ENCODE measurements around the gene TVP23B. TPM values are rescaled to one million over a fixed set of nuclear protein-coding genes. Genes with fewer than 3 reads are reported as not detected.
"Not testable (repeated sequence)": the region's sequence is repeated elsewhere in the genome, so short reads cannot be mapped to it uniquely, and the experiment has no call there.

Gene TVP23B
- 33.2 and 39.4 TPM in 2 replicates for total RNA-seq
- long read RNA-seq, transcript TVP23B-201 (7 exons, 2,064 nt), result major isoform, 462 of 519 reads
- long read RNA-seq, transcript TVP23B-204 (6 exons, 718 nt), result minor isoform, 10 of 519 reads
- long read RNA-seq, partial matches to known transcripts, result 33 of 519 reads
- long read RNA-seq, other reads (novel, unspliced or antisense), result 9 of 519 reads

DNA sequence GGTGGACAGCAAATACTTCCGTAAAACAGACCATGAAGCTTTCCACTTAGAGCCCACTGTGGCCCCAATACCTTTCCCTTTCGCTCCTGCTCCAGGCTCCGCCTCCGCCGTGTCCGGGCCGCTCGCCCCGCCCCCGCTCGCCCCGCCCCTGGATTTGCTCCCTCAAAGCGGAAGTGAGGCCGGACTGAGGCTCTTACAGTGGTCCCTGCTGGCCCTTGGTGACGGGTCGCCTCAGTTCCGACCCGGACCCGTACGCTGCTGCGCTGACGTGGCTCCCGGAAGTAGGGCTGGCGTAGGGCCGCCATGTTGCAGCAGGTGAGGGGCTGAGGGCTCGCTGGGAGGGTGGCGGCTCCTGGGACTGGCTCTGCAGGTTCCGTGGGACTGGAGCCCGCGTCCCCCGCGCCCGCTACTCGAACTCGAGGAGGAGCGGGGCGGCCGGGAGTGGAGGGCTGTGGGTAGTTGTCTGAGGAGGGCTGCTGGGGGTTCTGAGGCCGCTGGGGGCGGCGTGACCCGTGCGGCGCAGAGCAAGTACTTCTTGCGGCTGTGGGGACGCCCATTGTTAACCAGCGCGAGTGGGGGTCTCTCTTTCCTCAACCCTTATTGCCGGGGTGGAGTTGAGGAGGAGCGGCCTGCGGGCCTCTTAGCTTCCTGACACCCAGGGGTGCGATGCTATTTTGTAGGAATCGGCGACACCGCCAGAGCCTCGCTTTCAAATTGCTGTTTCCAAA, at the start of gene TVP23B:
TVP23B (plus strand) TSS at position 193 of the 728 bp plus-strand sequence; CDS start at position 304, 111 bp downstream.
- not testable (repeated sequence) for H3K9me3 Mint-ChIP-seq (ENCODE audit: unreplicated experiment); H3K27me3 Mint-ChIP-seq (ENCODE audit: unreplicated experiment); H3K4me1 Mint-ChIP-seq (ENCODE audit: unreplicated experiment); H3K36me3 Mint-ChIP-seq (ENCODE audit: unreplicated experiment)
- peak; percentile 98 for DNase-seq (ENCODE audit: extremely low spot score, unreplicated experiment)
- peak within 1 kb of the TSS; percentile 86 for H3K4me3 Mint-ChIP-seq (ENCODE audit: unreplicated experiment)
- H3K27ac Mint-ChIP-seq (ENCODE audit: unreplicated experiment), result peak within 1 kb of the TSS; percentile 83

DNA sequence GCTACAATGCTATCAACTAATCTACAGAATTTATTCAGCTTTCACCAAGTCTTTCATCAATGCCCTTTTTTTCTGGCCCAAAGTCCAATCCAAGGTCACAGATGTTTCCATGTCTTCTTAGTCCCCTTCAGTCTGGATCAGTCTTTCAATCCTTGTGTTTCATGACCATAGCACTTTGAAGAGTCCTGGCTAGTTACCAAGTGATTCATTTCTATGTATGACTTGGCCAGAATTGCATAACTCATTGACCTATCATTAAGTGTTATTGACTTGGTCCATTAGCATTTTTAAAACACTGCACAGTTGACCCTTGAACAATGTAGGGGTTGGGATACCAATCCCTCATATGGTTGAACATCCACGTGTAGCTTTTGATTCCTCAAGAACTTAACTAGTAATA, 48.5 kb upstream of the TVP23B start:
- not testable (repeated sequence) for H3K4me1 Mint-ChIP-seq (ENCODE audit: unreplicated experiment); H3K4me3 Mint-ChIP-seq (ENCODE audit: unreplicated experiment); H3K27me3 Mint-ChIP-seq (ENCODE audit: unreplicated experiment); DNase-seq (ENCODE audit: extremely low spot score, unreplicated experiment); H3K27ac Mint-ChIP-seq (ENCODE audit: unreplicated experiment); H3K36me3 Mint-ChIP-seq (ENCODE audit: unreplicated experiment); H3K9me3 Mint-ChIP-seq (ENCODE audit: unreplicated experiment)

DNA sequence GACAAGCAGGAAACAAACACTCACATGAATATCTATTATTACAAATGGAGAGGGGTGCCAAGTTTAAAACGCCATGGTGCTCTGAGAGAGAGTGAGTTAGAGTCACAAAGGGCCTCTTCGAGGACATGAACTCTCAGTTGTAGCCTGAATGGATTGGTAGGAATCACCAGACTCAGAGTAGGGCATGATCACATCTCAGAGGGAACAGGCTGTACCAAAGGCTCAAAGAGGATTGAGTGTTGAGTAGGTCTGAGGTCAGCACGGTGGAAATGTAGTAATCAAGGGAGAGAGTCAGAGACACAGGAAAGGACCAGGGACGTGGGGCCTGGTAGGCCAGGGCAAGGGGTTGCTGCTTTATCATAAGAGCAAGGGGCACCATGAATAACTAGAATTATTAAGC, 47.6 kb upstream of the TVP23B start:
- not testable (repeated sequence) for H3K36me3 Mint-ChIP-seq (ENCODE audit: unreplicated experiment); H3K4me1 Mint-ChIP-seq (ENCODE audit: unreplicated experiment); DNase-seq (ENCODE audit: extremely low spot score, unreplicated experiment); H3K4me3 Mint-ChIP-seq (ENCODE audit: unreplicated experiment); H3K9me3 Mint-ChIP-seq (ENCODE audit: unreplicated experiment); H3K27me3 Mint-ChIP-seq (ENCODE audit: unreplicated experiment); H3K27ac Mint-ChIP-seq (ENCODE audit: unreplicated experiment)

DNA sequence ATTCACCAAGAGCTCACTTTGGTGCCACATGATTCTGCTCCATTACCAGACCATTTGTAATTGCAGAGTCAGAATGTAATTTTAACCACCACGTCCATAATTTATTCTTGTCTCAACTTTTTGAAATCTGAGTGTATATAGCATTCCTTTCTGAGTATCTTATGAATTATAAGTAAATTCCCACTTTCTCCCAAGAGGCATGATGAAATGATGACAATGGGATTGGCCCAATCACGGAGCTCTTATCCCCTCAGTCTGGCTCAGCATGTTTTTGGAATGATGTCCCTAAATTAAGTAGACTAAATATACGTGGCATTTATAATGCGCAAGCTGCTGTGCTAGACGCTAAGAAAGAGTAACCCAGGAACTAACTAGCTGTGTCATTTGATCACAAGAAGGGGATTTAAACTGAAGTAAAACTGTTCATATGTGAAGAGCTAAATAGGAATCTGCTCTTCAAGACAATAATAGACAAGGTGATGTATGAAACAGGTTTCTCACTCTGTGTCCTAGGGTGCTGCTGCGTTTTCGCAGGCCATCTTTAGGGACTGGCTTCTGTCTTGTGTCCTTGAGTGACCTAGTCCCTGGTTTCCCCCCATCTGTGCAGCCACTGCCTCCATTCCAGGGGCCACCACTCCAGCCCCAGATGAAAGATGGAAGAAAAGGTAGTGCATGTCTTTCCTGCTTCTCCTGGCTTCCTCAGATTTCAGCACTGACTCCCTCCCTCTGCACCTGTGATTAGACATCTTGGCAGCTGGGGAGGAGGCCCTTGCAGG, 41.2 kb upstream of the TVP23B start:
- H3K27me3 Mint-ChIP-seq (ENCODE audit: unreplicated experiment); H3K36me3 Mint-ChIP-seq (ENCODE audit: unreplicated experiment); DNase-seq (ENCODE audit: extremely low spot score, unreplicated experiment); H3K27ac Mint-ChIP-seq (ENCODE audit: unreplicated experiment); H3K4me1 Mint-ChIP-seq (ENCODE audit: unreplicated experiment); H3K4me3 Mint-ChIP-seq (ENCODE audit: unreplicated experiment); H3K9me3 Mint-ChIP-seq (ENCODE audit: unreplicated experiment): not testable (repeated sequence)

DNA sequence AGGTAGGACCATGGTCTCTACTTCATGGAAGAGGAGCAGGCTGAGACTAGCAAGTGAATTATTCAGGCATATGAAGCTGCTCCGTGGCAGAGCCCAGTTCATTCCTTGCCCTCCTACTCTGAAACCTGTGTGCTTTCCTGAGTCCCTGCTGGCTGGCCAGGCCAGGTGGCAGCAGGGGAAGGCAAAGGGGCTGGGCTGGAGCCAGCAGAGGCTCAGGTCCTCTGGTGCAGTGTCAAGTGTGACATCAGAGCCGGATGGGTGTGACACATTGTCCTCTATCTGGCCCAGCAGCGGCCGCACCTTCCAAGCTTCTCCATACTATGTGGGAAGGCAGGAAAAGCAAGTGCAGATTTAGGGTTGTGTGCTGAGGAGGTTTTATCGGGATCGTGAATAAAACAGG, 39.8 kb upstream of the TVP23B start:
- not testable (repeated sequence) for H3K4me3 Mint-ChIP-seq (ENCODE audit: unreplicated experiment); H3K27ac Mint-ChIP-seq (ENCODE audit: unreplicated experiment); DNase-seq (ENCODE audit: extremely low spot score, unreplicated experiment); H3K4me1 Mint-ChIP-seq (ENCODE audit: unreplicated experiment); H3K9me3 Mint-ChIP-seq (ENCODE audit: unreplicated experiment); H3K36me3 Mint-ChIP-seq (ENCODE audit: unreplicated experiment); H3K27me3 Mint-ChIP-seq (ENCODE audit: unreplicated experiment)

DNA sequence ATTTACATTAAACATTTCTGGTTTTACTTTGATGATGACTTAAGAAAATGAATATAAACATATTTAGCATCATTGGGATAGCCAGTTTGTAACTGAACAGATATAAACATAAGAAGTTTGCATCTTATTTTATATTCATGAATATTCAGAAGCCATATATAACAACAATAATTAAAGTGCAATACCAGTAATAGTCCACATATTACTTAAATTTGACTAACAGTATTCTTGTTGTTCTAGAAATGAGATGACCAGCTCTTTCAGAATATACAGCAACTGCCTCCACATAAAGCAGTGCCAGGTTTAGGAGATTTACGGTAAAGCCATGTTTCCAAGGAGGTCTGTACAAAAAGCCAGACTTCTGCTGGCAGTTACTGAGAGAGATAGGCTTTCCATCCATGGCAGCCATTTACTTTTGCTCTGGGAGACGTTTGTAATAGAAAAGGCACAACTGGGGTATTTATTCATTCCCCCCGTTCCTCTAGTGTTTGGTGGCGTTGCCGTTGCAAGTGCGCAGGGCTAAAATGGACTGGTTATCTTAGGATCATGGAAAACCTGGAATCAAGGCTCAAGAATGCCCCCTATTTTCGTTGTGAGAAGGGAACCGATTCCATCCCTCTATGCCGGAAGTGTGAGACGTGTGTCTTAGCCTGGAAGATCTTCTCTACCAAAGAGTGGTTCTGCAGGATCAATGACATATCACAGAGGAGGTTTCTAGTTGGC, 37.1 kb upstream of the TVP23B start, which contains the start of gene FBXW10:
FBXW10 (plus strand) TSS at position 356 of the 723 bp plus-strand sequence; CDS start at position 547, 191 bp downstream.
- H3K4me1 Mint-ChIP-seq (ENCODE audit: unreplicated experiment); H3K36me3 Mint-ChIP-seq (ENCODE audit: unreplicated experiment); H3K9me3 Mint-ChIP-seq (ENCODE audit: unreplicated experiment); H3K27me3 Mint-ChIP-seq (ENCODE audit: unreplicated experiment); H3K27ac Mint-ChIP-seq (ENCODE audit: unreplicated experiment); DNase-seq (ENCODE audit: extremely low spot score, unreplicated experiment); H3K4me3 Mint-ChIP-seq (ENCODE audit: unreplicated experiment): not testable (repeated sequence)

DNA sequence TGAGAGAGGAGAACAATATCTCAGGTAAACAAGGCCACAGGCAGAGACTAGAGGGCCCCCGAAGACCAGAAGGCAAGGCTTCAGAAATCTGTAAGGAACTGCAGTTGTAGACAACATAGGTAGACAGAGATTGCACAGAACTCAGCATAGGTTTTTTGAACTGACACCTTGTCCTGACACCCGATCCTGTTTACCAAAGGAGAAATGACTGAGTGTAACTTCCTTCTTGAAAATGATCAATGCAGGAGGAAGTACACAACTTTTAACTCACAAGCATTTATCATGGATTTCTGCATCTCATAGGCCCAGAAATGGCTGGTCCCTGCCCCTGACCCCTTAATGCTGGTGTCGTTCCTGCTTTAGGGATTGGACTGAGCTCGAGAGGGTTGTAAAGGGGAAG, 36.3 kb upstream of the TVP23B start:
- H3K36me3 Mint-ChIP-seq (ENCODE audit: unreplicated experiment); H3K9me3 Mint-ChIP-seq (ENCODE audit: unreplicated experiment); H3K4me1 Mint-ChIP-seq (ENCODE audit: unreplicated experiment); DNase-seq (ENCODE audit: extremely low spot score, unreplicated experiment); H3K4me3 Mint-ChIP-seq (ENCODE audit: unreplicated experiment); H3K27ac Mint-ChIP-seq (ENCODE audit: unreplicated experiment); H3K27me3 Mint-ChIP-seq (ENCODE audit: unreplicated experiment): not testable (repeated sequence)

DNA sequence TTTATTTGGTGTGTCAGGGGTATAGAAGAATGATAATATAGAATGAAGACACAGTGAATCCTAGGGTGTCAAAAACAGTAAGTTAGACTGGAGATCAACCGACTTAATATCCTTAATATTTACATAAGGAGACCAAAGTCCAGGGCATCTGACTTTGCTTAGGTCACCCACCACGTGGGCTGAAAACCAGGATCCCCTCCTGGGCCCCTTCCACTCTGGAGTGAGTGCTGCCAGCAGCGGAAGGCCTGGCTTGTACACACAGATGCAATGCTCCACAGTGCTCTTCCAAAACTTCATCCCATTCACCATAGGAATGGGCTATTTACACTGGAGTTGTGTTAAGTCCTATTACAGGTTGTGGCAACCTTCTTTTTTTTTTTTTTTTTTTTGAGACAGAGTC, 34.4 kb upstream of the TVP23B start:
- DNase-seq (ENCODE audit: extremely low spot score, unreplicated experiment); H3K4me3 Mint-ChIP-seq (ENCODE audit: unreplicated experiment); H3K4me1 Mint-ChIP-seq (ENCODE audit: unreplicated experiment); H3K27me3 Mint-ChIP-seq (ENCODE audit: unreplicated experiment); H3K27ac Mint-ChIP-seq (ENCODE audit: unreplicated experiment); H3K9me3 Mint-ChIP-seq (ENCODE audit: unreplicated experiment); H3K36me3 Mint-ChIP-seq (ENCODE audit: unreplicated experiment): not testable (repeated sequence)

DNA sequence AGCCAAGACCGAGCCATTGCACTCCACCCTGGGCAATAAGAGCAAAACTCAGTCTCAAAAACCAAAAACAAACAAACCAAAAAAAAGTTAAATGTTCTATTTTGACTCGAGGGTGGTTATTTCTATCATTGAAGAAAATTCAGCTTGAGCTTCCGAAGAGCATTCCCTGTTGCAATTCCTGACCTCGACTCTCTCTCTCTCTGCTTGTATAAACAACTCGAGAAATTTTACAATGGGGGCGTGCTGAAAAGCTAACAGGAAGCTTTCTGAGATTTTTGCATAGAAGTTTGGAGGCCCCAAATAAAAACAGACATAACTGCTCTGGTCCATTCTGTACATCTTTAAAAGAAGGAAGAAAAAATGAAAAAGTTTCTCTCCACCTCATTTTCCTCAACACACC, 33.5 kb upstream of the TVP23B start:
- DNase-seq (ENCODE audit: extremely low spot score, unreplicated experiment), result not testable (repeated sequence)

DNA sequence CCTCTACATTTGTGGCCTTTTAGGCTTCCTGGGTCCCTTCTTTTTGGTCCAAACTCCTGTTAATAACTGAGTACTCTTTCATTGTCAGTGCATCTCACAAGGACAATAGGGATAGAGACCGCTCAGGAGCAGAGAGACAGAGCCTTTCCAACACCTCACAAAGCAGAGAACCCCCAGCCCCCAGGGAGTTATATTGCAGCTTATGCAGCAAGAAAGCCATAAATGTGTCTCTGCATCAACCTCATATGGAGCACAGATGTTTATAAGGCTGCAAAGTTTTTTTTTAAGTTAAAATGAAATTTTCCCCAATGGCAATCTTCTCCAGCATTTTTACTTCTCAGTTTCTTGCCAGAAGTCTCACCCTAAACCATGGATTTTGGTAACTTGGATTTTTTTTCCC, 30.7 kb upstream of the TVP23B start:
- H3K9me3 Mint-ChIP-seq (ENCODE audit: unreplicated experiment); H3K4me1 Mint-ChIP-seq (ENCODE audit: unreplicated experiment): not testable (repeated sequence)

More for the DNA sequence above, 33.5 kb upstream of the TVP23B start:
- not testable (repeated sequence) for H3K27ac Mint-ChIP-seq (ENCODE audit: unreplicated experiment); H3K36me3 Mint-ChIP-seq (ENCODE audit: unreplicated experiment); H3K4me1 Mint-ChIP-seq (ENCODE audit: unreplicated experiment); H3K9me3 Mint-ChIP-seq (ENCODE audit: unreplicated experiment); H3K27me3 Mint-ChIP-seq (ENCODE audit: unreplicated experiment); H3K4me3 Mint-ChIP-seq (ENCODE audit: unreplicated experiment)

More for the DNA sequence above, 30.7 kb upstream of the TVP23B start:
- H3K4me3 Mint-ChIP-seq (ENCODE audit: unreplicated experiment); H3K27ac Mint-ChIP-seq (ENCODE audit: unreplicated experiment); H3K36me3 Mint-ChIP-seq (ENCODE audit: unreplicated experiment); H3K27me3 Mint-ChIP-seq (ENCODE audit: unreplicated experiment); DNase-seq (ENCODE audit: extremely low spot score, unreplicated experiment): not testable (repeated sequence)

Measured in osteocyte (in vitro differentiated cells).